IMR-90 (cell line): ENCODE results near the gene CTNNA2. TPM values are rescaled to one million over a fixed set of nuclear protein-coding genes. Genes with fewer than 3 reads are reported as not detected.

ENCODE experiments used
- microRNA-seq, 2 experiments: library from miRNA; stranded (forward) in 1 of 2; unstranded in 1 of 2; fragments of 10-50 nt in 1 of 2; fragments of <30 nt in 1 of 2; gene quantifications in 1 of 2; microRNA quantifications in 1 of 2; one replicate each; pipeline versions ENCODE3 to v1.1.0; 2013 to 2020; ENCODE audit not compliant: insufficient read depth in 1 of 2, insufficient read length in 1 of 2, unreplicated experiment in 1 of 2
- polyA plus RNA-seq, 3 experiments: library from polyadenylated mRNA; depleted of rRNA; stranded (reverse); fragments of >200 nt; gene quantifications; 2 replicates each; pipeline ENCODE4 v1.2.3, GENCODE V29; 2012; ENCODE audit warnings: low replicate concordance in 1 of 3
- small RNA-seq, 5 experiments: library from RNA; depleted of rRNA; stranded (forward); fragments of <200 nt; gene quantifications; one replicate each; pipeline ENCODE3, GENCODE V24; 2012
- total RNA-seq: library from RNA; depleted of rRNA; stranded (reverse); fragments of >200 nt; gene quantifications from 2 replicates; pipeline ENCODE4 v1.2.3, GENCODE V29; 2012

The CTNNA2 gene
- total and polyA plus RNA-seq, 2 of the 4 experiments (the other 2 are of a cell fraction), result not detected

Small RNAs within 50 kb of the gene (microRNA-seq; reads per million reads assigned to microRNA genes)
- 0 reads per million in 2 experiments for gene MIR4264 (ENCODE audit: insufficient read depth in 1 of 2, insufficient read length in 1 of 2, unreplicated experiment in 1 of 2)
- gene MIR8080 (ENCODE audit: insufficient read depth in 1 of 2, insufficient read length in 1 of 2, unreplicated experiment in 1 of 2), result 0 reads per million in 2 experiments
- gene RNU6-561P (ENCODE audit: insufficient read depth, insufficient read length), result not detected

Small RNAs within 50 kb of the gene (small RNA-seq; reads per million reads assigned to genes)
- gene MIR4264, result 0 reads per million in 5 experiments
- gene MIR8080, result 0 reads per million in 5 experiments
- gene RNU6-561P, result 0 to 0.18 (median 0) reads per million in 5 experiments
